Measurements from ENCODE around the gene TRAPPC14.
A peak's percentile ranks its signal among the peaks of the same experiment; 100 is the strongest.

Gene TRAPPC14

GRCh38 chr7:100126239-100126930 is 32.1 kb downstream of the TRAPPC14 start:
- DNase-seq (ENCODE audit: low read depth in 2 of 2), result no peak

- no peak for DNase-seq (ENCODE audit: low read depth in 2 of 2)
Observed at GRCh38 chr7:100124301-100125230, 34.0 kb downstream of the TRAPPC14 start.

GRCh38 chr7:100122568-100122967 is 36.0 kb downstream of the TRAPPC14 start:
- no peak for DNase-seq (ENCODE audit: low read depth in 2 of 2)

- DNase-seq (ENCODE audit: low read depth in 2 of 2), result no peak
Observed at GRCh38 chr7:100122067-100122466, 36.5 kb downstream of the TRAPPC14 start.

- no peak for DNase-seq (ENCODE audit: low read depth in 2 of 2)
Observed at GRCh38 chr7:100120733-100121036, 37.8 kb downstream of the TRAPPC14 start.

DNA sequence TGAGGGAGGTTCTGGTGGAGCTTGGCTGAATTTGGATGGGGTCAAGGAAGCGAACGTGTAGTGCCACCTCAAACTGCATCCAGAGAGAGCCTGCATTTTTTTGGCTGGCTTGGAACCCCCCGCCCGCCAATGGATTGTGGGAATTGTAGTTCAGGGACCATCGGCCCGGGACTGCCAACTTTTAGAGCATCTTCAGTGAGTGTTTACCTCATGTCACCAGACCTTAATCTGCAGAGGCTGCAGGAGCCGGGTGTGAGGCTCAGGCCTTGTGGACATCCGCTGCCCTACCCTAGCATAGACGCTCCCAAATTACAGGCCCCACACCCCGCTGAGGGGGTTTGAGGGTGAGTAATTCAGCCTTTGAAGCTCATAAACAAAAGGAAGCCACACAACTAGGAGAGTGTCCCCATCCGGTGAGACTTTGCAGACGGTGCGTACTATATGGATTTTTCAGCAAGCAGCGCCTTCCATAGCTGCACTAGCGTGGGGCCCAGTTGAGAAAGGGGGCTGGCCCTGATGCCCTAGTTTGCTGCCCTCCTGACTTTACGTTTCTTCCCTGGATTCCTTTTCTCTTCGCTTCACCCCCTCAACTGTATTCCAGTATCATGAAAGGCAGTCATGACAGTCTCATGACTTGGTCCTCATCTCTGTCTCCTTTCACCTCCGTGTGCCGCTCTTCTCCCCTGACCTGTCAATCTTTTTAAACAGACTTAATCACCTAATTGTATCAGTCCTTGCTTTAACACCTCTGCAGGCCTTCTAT is 38.4 kb downstream of the TRAPPC14 start:
- peak; percentile 61 to 64 for DNase-seq (ENCODE audit: low read depth in 2 of 2)

- DNase-seq (ENCODE audit: low read depth in 2 of 2), result peak; percentile 91 to 94
Observed at GRCh38 chr7:100119072-100119969, 39.2 kb downstream of the TRAPPC14 start, which contains the start of the genes CNPY4 and TAF6. Gene CNPY4 (plus strand): TSS chr7:100119634. CDS start chr7:100119745, 111 bp downstream. Gene TAF6 (minus strand): TSS chr7:100119358. CDS start chr7:100114209, 5,149 bp downstream.

GRCh38 chr7:100118388-100119071 is 40.0 kb downstream of the TRAPPC14 start:
- no peak for DNase-seq (ENCODE audit: low read depth in 2 of 2)

DNA sequence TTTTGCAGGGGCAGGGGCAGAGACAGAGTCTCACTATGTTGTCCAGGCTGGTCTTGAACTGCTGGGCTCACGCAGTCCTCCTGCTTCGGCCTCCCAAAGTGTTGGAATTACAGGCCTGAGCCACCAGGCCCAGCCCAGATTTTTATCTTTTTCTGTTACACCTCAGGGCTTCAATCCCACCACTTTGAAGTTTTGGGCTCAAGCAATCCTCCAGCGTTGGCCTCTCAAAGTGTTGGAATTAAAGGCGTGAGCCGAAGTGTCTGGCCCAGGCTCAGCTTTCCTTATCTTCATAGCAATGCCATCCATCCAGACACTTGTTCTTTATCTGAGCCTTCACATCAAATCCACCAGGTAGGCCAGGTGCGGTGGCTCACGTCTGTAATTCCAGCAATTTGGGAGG is 43.5 kb downstream of the TRAPPC14 start:
- DNase-seq (ENCODE audit: low read depth in 2 of 2), result no peak

DNA sequence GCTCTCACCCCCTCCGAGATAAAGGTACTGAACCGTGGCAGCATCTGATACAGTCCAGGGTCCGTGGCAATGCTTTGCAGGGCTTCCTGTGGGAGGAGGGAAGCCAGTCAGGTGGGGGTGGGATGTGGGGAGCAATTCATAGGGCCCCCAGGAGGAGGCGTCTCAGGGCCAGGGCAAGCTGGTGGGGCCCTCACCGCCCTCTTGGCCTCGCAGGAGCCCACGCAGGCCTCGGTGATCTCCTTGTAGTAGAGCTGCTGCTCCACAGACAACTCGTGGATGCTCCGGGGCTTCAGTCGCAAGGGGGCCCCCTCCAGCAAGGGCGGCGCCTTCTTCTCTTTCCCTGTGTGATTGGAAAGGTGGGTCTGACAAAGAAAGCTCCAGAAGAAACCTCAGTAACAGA is 46.6 kb downstream of the TRAPPC14 start:
- DNase-seq (ENCODE audit: low read depth in 2 of 2), result no peak

DNA sequence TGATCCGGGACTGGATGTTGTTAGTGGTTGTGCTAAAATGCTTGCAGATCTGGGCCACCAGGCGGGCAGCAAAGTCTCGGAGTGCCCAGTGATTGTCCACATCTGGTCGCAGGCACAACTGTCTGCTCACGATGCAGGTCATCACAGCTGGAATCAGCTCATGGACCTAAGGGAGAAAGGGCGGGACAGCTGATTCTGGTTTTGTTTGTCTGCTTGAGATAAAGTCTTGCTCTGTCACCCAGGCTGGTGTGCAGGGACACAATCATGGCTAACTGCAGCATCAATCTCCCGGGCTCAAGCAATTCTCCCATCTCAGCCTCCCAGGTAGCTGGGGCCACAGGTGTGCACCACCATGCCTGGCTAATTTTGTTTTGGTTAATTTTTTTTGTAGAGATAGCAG is 47.4 kb downstream of the TRAPPC14 start:
- DNase-seq (ENCODE audit: low read depth in 2 of 2), result no peak

- no peak for DNase-seq (ENCODE audit: low read depth in 2 of 2)
Observed at GRCh38 chr7:100109521-100110163, 48.9 kb downstream of the TRAPPC14 start.

- DNase-seq (ENCODE audit: low read depth in 2 of 2), result no peak
Observed at GRCh38 chr7:100107890-100108289, 50.6 kb downstream of the TRAPPC14 start.

- DNase-seq (ENCODE audit: low read depth in 2 of 2), result no peak
Observed at GRCh38 chr7:100107125-100107737, 51.3 kb downstream of the TRAPPC14 start.

DNA sequence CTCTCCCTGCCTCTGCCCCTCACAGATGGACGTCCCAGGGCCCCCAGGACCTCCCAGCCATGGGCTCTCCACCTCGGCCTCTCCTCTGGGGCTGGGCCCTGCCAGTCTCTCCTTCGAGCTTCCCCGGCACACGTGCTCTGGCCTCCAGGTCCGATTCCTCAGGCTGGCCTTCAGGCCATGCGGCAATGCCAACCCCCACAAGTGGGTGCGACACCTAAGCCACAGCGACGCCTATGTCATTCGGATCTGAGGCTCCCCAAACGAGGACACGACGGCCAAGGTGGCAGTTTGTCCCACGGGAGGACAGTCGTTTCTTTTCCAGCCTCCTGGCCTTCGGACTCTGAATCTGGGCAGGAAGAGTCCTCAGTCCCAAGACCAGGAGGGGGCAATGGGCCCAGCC is 51.9 kb downstream of the TRAPPC14 start:
- DNase-seq (ENCODE audit: low read depth in 2 of 2), result no peak

- DNase-seq (ENCODE audit: low read depth in 2 of 2), result no peak
Observed at GRCh38 chr7:100105534-100105933, 53.0 kb downstream of the TRAPPC14 start.

All from stimulated activated CD4-positive, alpha-beta T cell treated with anti-CD3 and anti-CD28 coated beads, Interleukin-4, amount 100 ng/mL, for 48 hours (primary cell).